Spleen (tissue), 11 donors: ENCODE results near the gene SHQ1. TPM values are rescaled to one million over a fixed set of nuclear protein-coding genes. Genes with fewer than 3 reads are reported as not detected.
A peak's percentile ranks its signal among the peaks of the same experiment; 100 is the strongest.

Experiments used
- DNase-seq: peaks from one replicate; pipeline ENCODE4 v3.0.0-alpha.2; 2020
- H3K27ac ChIP-seq, 8 donors: fragments of 200-600 bp; sonication (generic) in 7 of 8; 1 replicate in 4 of 8; 2 replicates in 4 of 8; pipeline versions ENCODE4 v1.5.0 to v1.8.0; 2016 to 2021; ENCODE audit warnings: inconsistent platforms in 4 of 8, mild to moderate bottlenecking in 4 of 8, moderate library complexity in 1 of 8
- H3K27me3 ChIP-seq, 7 donors: fragments of 200-600 bp; sonication (generic) in 6 of 7; replicated peaks in 1 of 7; 1 replicate in 4 of 7; 2 replicates in 3 of 7; pipeline versions ENCODE4 v1.5.0 to v1.8.0; 2016 to 2021; ENCODE audit warnings: inconsistent platforms in 3 of 7, mild to moderate bottlenecking in 1 of 7
- H3K36me3 ChIP-seq, 6 donors: fragments of 200-600 bp; sonication (generic) in 5 of 6; 1 replicate in 4 of 6; 2 replicates in 2 of 6; pipeline versions ENCODE4 v1.5.0 to v1.8.0; 2016 to 2021; ENCODE audit warnings: inconsistent platforms in 2 of 6
- H3K4me1 ChIP-seq, 6 donors: fragments of 200-600 bp; sonication (generic) in 5 of 6; 1 replicate in 3 of 6; 2 replicates in 3 of 6; pipeline versions ENCODE4 v1.5.0 to v1.8.0; 2016 to 2021; ENCODE audit warnings: inconsistent platforms in 3 of 6
- H3K4me3 ChIP-seq, 8 donors: fragments of 200-600 bp; sonication (generic) in 7 of 8; 1 replicate in 4 of 8; 2 replicates in 4 of 8; pipeline versions ENCODE4 v1.5.0 to v1.8.0; 2016 to 2021; ENCODE audit warnings: inconsistent platforms in 4 of 8, mild to moderate bottlenecking in 4 of 8, moderate library complexity in 2 of 8
- H3K9me3 ChIP-seq, 8 donors: fragments of 200-600 bp; sonication (generic) in 7 of 8; 1 replicate in 4 of 8; 2 replicates in 4 of 8; pipeline versions ENCODE4 v1.5.0 to v1.8.0; 2016 to 2021; ENCODE audit warnings: inconsistent platforms in 4 of 8
- POLR2A ChIP-seq, 3 donors: fragments of 450-650 bp; IDR thresholded peaks; one replicate each; pipeline ENCODE4 v1.5.1; 2017; ENCODE audit warnings: antibody characterized with exemption in 3 of 3, mild to moderate bottlenecking in 1 of 3
- POLR2AphosphoS5 ChIP-seq, 3 donors: sonication (generic); formaldehyde crosslinking; IDR thresholded peaks; one replicate each; pipeline ENCODE4 v1.5.1; 2017; ENCODE audit warnings: antibody characterized with exemption in 3 of 3
- WGBS, 5 donors: extraction: QIAGEN DNeasy Blood & Tissue Kit in 3 of 5; methylation state at CpG; one replicate each; pipeline versions ENCODE4 v1.1.5 to v1.1.7; 2013 to 2018; 5-methylcytosine and 5-hydroxymethylcytosine counted together
- intact Hi-C: fragments of 100-400 bp; cut with DNase I; formaldehyde crosslinking; loops from one replicate; pipeline ENCODE4 v1.15.0; 2023; ENCODE audit warnings: low total_unique reads
- polyA plus RNA-seq, 3 donors: library from polyadenylated mRNA; stranded (reverse); fragments of 200-250 nt; gene quantifications; one replicate each; pipeline ENCODE4 v1.2.1, GENCODE V29; 2013
- total RNA-seq, 7 donors: library from RNA; depleted of rRNA in 3 of 7; stranded (reverse); fragments of >200 nt in 3 of 7; fragmentation: NEBNext Ultra II Directional in 4 of 7; extraction: Animal tissue kit (Norgen Biotek cat#: 25700) in 4 of 7; gene quantifications; one replicate each; pipeline versions ENCODE4 v1.1.0 to v1.2.1, GENCODE V29; 2016 to 2021
- TF ChIP-seq, protein P1 (sequence below), 11 experiments: fragments of 200-600 bp in 7 of 11; fragments of 450-650 bp in 4 of 11; sonication (generic) in 4 of 11; IDR thresholded peaks in 8 of 11; conservative IDR thresholded peaks in 3 of 11; 1 replicate in 7 of 11; 2 replicates in 4 of 11; pipeline versions ENCODE4 v1.4.0 to v1.8.0; 2016 to 2021; ENCODE audit warnings: antibody characterized with exemption in 11 of 11, inconsistent platforms in 4 of 11, mild to moderate bottlenecking in 1 of 11
- donor health status: healthy with polysubstance abuse.
- donor health status: DM: no; HTN: no; CAD: no; lungs with moderate emphysema.
- donor health status: DM: no; HTN: no; CAD: no.
- donor health status: Bipolar disorder and iron deficiency.
- donor health status: healthy.
- donor health status: DM: no; HTN: no; CAD: no.
- donor health status: DM: yes; HTN: yes; CAD: no.

SHQ1 gene
- total and polyA plus RNA-seq, 10 donors = 6.7 to 28.6 (median 16.7) TPM

DNA sequence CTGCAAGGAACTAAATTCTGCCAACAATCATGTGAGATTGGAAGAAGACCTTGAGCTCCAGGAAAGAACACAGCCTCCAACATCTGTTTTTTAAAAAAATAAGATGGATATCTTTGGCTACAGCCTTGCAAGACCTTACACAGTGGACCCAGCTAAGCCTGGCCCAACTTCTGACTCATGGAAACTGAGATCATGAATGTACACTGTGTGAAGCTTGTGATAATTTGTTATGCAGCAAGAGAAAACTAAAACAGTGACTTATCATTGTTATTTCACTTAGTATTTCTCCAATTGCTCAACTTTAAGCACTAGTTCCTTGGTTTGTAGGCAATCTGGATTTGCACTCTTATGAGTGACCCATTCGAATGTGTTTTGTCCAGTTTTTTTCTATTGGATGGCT is 29.3 kb downstream of the SHQ1 start:
- no peak for DNase-seq
- Histone ChIP-seq H3K4me1 (peaks cover 27 to 61% (median 34%) of the 10 kb centered on the region in 6 donors), H3K27me3 (no peaks in the 10 kb centered on the region), H3K4me3 (no peak overlapping the region), H3K36me3 (peaks cover 0 to 31% (median 4%) of the 10 kb centered on the region in 6 donors), H3K27ac (no peak overlapping the region), H3K9me3 (no peaks in the 10 kb centered on the region)
- intact Hi-C loops = no loop called here
- TF ChIP-seq POLR2A (IDR thresholded peaks at IDR 0.05) (no peak), POLR2AphosphoS5 (IDR thresholded peaks at IDR 0.05) (no peak)
- TF ChIP-seq, protein P1, sequence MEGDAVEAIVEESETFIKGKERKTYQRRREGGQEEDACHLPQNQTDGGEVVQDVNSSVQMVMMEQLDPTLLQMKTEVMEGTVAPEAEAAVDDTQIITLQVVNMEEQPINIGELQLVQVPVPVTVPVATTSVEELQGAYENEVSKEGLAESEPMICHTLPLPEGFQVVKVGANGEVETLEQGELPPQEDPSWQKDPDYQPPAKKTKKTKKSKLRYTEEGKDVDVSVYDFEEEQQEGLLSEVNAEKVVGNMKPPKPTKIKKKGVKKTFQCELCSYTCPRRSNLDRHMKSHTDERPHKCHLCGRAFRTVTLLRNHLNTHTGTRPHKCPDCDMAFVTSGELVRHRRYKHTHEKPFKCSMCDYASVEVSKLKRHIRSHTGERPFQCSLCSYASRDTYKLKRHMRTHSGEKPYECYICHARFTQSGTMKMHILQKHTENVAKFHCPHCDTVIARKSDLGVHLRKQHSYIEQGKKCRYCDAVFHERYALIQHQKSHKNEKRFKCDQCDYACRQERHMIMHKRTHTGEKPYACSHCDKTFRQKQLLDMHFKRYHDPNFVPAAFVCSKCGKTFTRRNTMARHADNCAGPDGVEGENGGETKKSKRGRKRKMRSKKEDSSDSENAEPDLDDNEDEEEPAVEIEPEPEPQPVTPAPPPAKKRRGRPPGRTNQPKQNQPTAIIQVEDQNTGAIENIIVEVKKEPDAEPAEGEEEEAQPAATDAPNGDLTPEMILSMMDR (IDR thresholded peaks at IDR 0.05 in 8 of 11, conservative IDR thresholded peaks at IDR 0.05 in 3 of 11) = no peak
- WGBS, 5 donors = 85 to 95% (median 89%) methylated on average over 1 of the region's 1 CpG

DNA sequence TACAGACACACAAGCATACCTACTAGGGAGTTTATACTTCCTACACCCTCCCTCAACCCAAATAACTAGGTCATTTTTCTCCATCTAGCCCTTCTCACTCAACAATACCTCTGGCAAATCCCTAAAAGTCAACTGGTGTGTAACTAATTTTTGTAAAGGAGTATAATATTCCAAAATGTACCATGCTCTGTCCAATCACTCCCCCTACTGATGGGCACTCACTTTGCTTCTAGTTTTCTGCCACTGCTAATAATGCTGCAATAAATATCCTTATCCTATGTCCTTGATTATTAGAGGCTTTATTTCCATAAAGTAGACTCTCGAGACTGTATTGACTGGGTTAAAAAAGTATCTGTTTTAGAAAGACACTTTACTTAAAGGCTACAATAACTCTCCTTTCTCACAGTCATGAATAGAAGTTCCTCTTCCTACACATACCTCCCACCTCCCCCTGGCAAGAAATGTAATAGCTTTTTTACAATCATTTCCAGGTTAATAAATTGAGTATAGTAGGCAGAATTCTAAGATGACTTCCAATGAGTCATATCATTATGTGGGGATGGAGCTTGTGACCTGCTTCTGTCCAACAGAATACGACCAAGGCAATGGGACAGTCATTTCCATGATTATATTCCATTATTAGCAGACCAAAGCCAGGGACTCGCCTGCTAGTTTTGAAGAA is 30.0 kb downstream of the SHQ1 start:
- H3K27me3 ChIP-seq = no peaks in the 10 kb centered on the region
- H3K9me3 ChIP-seq = no peaks in the 10 kb centered on the region
- intact Hi-C loops = no loop called here
- WGBS, 5 donors = 80 to 84% (median 81%) methylated on average over 3 of the region's 3 CpGs
- H3K36me3 ChIP-seq = peaks cover 0 to 26% (median 3%) of the 10 kb centered on the region in 6 donors
- no peak for TF ChIP-seq POLR2A (IDR thresholded peaks at IDR 0.05)
- TF ChIP-seq POLR2AphosphoS5 (IDR thresholded peaks at IDR 0.05) = no peak
- TF ChIP-seq, protein P1 (IDR thresholded peaks at IDR 0.05 in 8 of 11, conservative IDR thresholded peaks at IDR 0.05 in 3 of 11) = peak in 8 of 11 experiments; percentile 34 to 57 (median 50)
- H3K27ac ChIP-seq = no peak overlapping the region
- peaks cover 27 to 61% (median 34%) of the 10 kb centered on the region in 6 donors for H3K4me1 ChIP-seq
- H3K4me3 ChIP-seq = no peak overlapping the region
- no peak for DNase-seq

DNA sequence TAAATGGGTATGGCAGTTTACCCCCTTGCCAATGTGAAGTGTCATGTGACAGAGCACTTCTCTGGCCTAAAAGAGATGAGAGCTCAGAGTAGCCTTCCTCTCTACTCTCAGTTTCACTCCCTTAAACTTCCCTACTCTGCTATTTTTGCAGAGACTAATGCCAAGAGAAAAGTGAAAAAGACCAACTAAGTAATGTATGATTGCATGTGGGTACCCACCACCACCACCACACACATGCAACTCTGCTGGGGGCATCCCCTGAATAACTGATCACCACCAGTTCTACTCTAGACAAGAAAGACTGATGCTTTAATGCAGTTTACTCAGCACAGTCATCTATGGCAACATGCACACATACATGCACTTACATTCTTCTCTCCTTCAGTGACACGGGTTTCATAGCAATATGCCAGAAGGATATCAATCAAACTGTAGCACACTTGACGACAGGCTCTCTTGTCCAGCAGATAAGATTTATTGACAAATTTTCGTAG is 31.3 kb downstream of the SHQ1 start:
- no peak for DNase-seq
- Histone ChIP-seq H3K9me3 (no peaks in the 10 kb centered on the region), H3K4me3 (no peak overlapping the region), H3K27me3 (no peaks in the 10 kb centered on the region), H3K4me1 (peaks cover 19 to 51% (median 27%) of the 10 kb centered on the region in 6 donors), H3K27ac (no peak overlapping the region), H3K36me3 (peaks cover 0 to 33% (median 3%) of the 10 kb centered on the region in 6 donors)
- intact Hi-C loops = no loop called here
- WGBS, 5 donors = 74 to 84% (median 82%) methylated on average over 3 of the region's 3 CpGs
- TF ChIP-seq POLR2AphosphoS5 (IDR thresholded peaks at IDR 0.05) = no peak
- no peak for TF ChIP-seq POLR2A (IDR thresholded peaks at IDR 0.05)
- TF ChIP-seq, protein P1 (IDR thresholded peaks at IDR 0.05 in 8 of 11, conservative IDR thresholded peaks at IDR 0.05 in 3 of 11) = no peak

DNA sequence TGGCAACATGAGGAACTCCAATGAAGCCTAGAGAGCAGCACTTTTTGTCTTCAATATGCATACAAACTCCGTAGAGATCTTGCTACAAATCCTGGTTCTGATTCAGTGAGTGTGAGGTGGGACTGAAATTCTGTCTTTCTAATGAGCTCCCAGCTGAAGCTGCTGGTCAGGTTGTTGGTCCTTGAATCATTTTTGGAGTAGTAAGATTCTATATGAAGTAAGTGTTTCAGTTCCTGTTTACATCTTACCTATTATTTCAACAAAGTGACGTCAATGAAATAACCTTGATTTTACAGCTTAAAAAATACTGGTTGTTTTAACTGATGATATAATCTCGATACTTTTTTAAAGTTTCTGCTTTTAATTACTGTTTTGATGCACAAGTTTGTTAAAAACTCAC is 33.9 kb downstream of the SHQ1 start:
- no peaks in the 10 kb centered on the region for H3K27me3 ChIP-seq
- H3K36me3 ChIP-seq = peaks cover 0 to 51% (median 3%) of the 10 kb centered on the region in 6 donors
- H3K4me1 ChIP-seq = peaks cover 0 to 29% (median 5%) of the 10 kb centered on the region in 6 donors
- WGBS, 5 donors = 70 to 77% (median 75%) methylated on average over 3 of the region's 3 CpGs
- intact Hi-C loops = no loop called here
- H3K4me3 ChIP-seq = no peak overlapping the region
- H3K27ac ChIP-seq = no peak overlapping the region
- DNase-seq = no peak
- H3K9me3 ChIP-seq = no peaks in the 10 kb centered on the region
- TF ChIP-seq, protein P1 (IDR thresholded peaks at IDR 0.05 in 8 of 11, conservative IDR thresholded peaks at IDR 0.05 in 3 of 11) = no peak
- no peak for TF ChIP-seq POLR2AphosphoS5 (IDR thresholded peaks at IDR 0.05)
- TF ChIP-seq POLR2A (IDR thresholded peaks at IDR 0.05) = no peak
